Stomach (tissue), 9 donors: ENCODE measurements around the gene PWP2. TPM values are rescaled to one million over a fixed set of nuclear protein-coding genes. Genes with fewer than 3 reads are reported as not detected.
A peak's percentile ranks its signal among the peaks of the same experiment; 100 is the strongest.
"Not testable (repeated sequence)": the region's sequence is repeated elsewhere in the genome, so short reads cannot be mapped to it uniquely, and the experiment has no call there.

Source experiments
- DNase-seq, 2 donors: peaks; one replicate each; pipeline versions ENCODE4 v3.0.0 to v3.0.0-alpha.2; 2013 to 2019
- H3K27ac ChIP-seq, 5 donors: fragments of 200-600 bp in 4 of 5; sonication (generic) in 4 of 5; one replicate each; pipeline ENCODE4 v1.5.1; 2013 to 2019; ENCODE audit warnings: mild to moderate bottlenecking in 1 of 5, moderate library complexity in 1 of 5
- H3K27me3 ChIP-seq, 3 donors: fragments of 200-600 bp; sonication (generic); one replicate each; pipeline ENCODE4 v1.5.1; 2017 to 2019; ENCODE audit warnings: mixed run types in 1 of 3
- H3K36me3 ChIP-seq, 4 donors: fragments of 200-600 bp; sonication (generic); 1 replicate in 3 of 4; 2 replicates in 1 of 4; pipeline ENCODE4 v1.5.1; 2016 to 2019
- H3K4me1 ChIP-seq, 4 donors: fragments of 200-600 bp; sonication (generic); one replicate each; pipeline ENCODE4 v1.5.1; 2016 to 2019
- H3K4me3 ChIP-seq, 4 donors: fragments of 200-600 bp; sonication (generic) in 3 of 4; one replicate each; pipeline ENCODE4 v1.5.1; 2016 to 2019; ENCODE audit warnings: mild to moderate bottlenecking in 1 of 4
- H3K9me3 ChIP-seq, 4 donors: fragments of 200-600 bp; sonication (generic); one replicate each; pipeline ENCODE4 v1.5.1; 2016 to 2019
- WGBS, 5 donors: extraction: QIAGEN DNeasy Blood & Tissue Kit in 3 of 5; methylation state at CpG; one replicate each; pipeline versions ENCODE4 v1.1.5 to v1.1.7; 2013 to 2018; 5-methylcytosine and 5-hydroxymethylcytosine counted together
- intact Hi-C: fragments of 100-400 bp; cut with DNase I; formaldehyde crosslinking; loops from one replicate; pipeline ENCODE4 v1.15.1; 2023; ENCODE audit warnings: low total_unique reads
- polyA plus RNA-seq, 3 donors: library from polyadenylated mRNA; stranded (reverse); fragments of 200-250 nt; gene quantifications; one replicate each; pipeline ENCODE4 v1.2.3, GENCODE V29; 2013
- total RNA-seq, 5 donors: library from RNA; depleted of rRNA; stranded (reverse); fragments of >200 nt; gene quantifications; one replicate each; pipeline versions ENCODE4 v1.1.0 to v1.2.3, GENCODE V29; 2014 to 2016
- donor health status: healthy with polysubstance abuse.
- donor health status: Bipolar disorder and iron deficiency.
- donor health status: healthy.

The PWP2 gene
- total and polyA plus RNA-seq, 8 donors: 2.4 to 29.2 (median 6.3) TPM; not detected in 1

DNA sequence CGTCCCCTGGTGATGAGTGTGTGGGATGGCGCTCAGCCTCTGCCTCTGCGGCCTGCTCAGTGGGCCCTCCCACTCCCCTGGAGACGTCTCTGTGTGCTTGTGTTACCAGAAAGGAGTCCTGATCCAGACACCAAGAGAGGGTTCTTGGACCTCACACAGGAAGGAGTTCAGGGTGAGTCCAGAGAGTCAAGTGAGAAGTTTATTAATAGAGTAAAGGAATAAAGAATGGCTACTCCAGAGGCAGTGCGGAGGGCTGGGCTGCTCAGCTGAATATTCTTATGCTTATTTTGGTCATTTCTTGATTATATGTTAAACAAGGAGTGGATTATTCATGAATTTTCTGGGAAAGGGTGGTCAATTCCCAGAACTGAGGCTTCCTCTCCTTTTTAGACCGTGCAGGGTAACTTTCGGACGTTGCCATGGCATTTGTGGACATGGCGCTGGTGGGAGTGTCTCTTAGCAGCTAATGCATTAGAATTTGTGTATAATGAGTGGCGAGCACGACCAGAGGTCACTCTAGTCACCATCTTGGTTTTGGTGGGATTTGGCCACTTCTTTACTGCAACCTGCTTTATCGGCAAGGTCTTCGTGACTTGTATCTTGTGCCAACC, 64.9 kb downstream of the PWP2 start:
- WGBS, 5 donors: no CpG with 5 or more reads among the region's 13 CpGs
- H3K27ac ChIP-seq, H3K27me3 ChIP-seq, H3K9me3 ChIP-seq, H3K4me1 ChIP-seq, H3K4me3 ChIP-seq, DNase-seq, intact Hi-C loops, H3K36me3 ChIP-seq: not testable (repeated sequence)

DNA sequence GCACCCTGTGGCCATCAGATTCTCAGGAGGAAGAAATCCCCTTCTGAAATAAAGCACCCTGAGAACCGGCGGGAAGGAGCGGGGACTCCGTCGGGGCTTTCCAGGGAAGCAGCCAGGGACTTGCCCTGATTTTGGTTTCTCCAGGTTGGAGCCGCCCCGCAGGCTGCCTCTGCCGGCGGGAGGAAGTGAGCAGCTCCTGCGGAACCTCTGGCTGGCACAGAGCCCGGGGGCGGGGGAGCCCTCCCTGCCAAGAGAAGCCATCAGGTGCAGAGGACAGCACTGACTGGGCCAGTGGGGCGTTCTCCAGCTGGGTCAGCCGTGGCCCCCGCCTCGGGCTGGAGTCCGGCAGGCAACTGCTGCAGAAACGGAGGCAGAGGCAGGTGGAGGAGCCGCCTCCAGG, 65.5 kb downstream of the PWP2 start:
- H3K4me1 ChIP-seq, H3K27me3 ChIP-seq, H3K36me3 ChIP-seq, H3K4me3 ChIP-seq, H3K27ac ChIP-seq, H3K9me3 ChIP-seq, intact Hi-C loops, DNase-seq: not testable (repeated sequence)
- WGBS, 5 donors: no CpG with 5 or more reads among the region's 19 CpGs

DNA sequence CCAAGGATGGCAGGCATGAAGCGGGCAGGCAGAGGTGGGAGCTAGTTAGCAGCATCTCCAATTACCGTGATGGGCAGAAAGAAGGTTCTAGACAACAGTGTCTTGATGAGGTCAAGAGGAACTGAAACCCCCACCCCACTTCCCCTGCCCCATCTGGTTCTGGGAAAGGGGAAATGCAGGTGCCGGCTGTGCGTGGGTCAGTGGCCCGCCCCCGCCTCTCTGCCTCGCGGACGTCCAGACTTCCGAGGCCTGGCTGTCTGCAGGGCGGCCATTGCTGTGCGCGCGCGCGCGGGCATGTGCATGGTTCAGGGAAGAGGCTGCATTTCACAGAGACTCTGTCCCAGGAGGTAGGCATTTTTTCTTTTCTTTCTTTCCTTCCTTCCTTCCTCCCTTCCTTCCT, 68.0 kb downstream of the PWP2 start:
- H3K9me3 ChIP-seq, intact Hi-C loops, H3K4me1 ChIP-seq, H3K27ac ChIP-seq, H3K27me3 ChIP-seq, DNase-seq, H3K4me3 ChIP-seq, H3K36me3 ChIP-seq: not testable (repeated sequence)
- WGBS, 5 donors: 100% methylated on average over 2 of the region's 17 CpGs; no CpG with 5 or more reads in 4 of the 5 donors

DNA sequence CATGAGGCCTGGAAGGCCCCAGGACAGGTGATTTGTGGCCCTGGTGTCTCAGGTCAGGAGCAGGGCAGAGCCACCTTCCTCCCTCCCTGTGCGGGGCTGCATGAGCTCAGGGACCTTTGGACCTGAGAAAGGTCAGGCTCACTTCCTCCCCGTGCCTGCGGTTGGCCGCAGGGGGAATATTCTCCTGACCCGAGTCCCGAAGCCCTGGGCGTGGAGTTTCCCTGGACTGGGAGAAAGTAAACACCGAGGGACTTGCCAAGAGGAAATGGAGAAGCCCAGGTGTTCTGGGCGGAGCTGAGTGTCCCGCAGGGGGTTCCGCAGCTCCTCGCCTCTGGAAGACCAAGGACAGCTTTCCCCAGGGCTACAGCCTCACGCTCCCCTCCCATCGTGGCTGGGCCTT, 68.9 kb downstream of the PWP2 start:
- H3K27ac ChIP-seq, intact Hi-C loops, H3K9me3 ChIP-seq, H3K36me3 ChIP-seq, H3K4me1 ChIP-seq, H3K4me3 ChIP-seq, H3K27me3 ChIP-seq: not testable (repeated sequence)
- WGBS, 5 donors: 33% methylated on average over 3 of the region's 14 CpGs; no CpG with 5 or more reads in 4 of the 5 donors
- DNase-seq: peak in 1 of 2 donors; percentile 52

Other genes with a start within 250 kb of the PWP2 start
- gene AGPAT3, start 242.2 kb upstream of the PWP2 start, total RNA-seq: 10 to 100 TPM; 35.0 to 83.1 (median 41.5) TPM
- 10 to 100 TPM in 2 of 3 donors, 1 to 10 TPM in 1; 9.9 to 16.1 (median 10.4) TPM for gene AGPAT3, start 242.2 kb upstream of the PWP2 start, polyA plus RNA-seq
- 10 to 100 TPM; 14.6 to 88.1 (median 46.9) TPM for gene TRAPPC10, start 95.1 kb upstream of the PWP2 start, total RNA-seq
- gene TRAPPC10, start 95.1 kb upstream of the PWP2 start, polyA plus RNA-seq: 1 to 10 TPM; 3.7 to 7.3 (median 6.0) TPM
- 10 to 100 TPM in 3 of 5 donors, 1 to 10 TPM in 2; 9.6 to 40.6 (median 14.5) TPM for gene GATD3, start 26.3 kb downstream of the PWP2 start, total RNA-seq
- gene GATD3, start 26.3 kb downstream of the PWP2 start, polyA plus RNA-seq: 10 to 100 TPM in 2 of 3 donors, 1 to 10 TPM in 1; 5.6 to 49.3 (median 15.1) TPM
- 1 to 10 TPM; 1.2 to 7.0 (median 3.5) TPM for gene ICOSLG, start 133.5 kb downstream of the PWP2 start, total RNA-seq
- gene ICOSLG, start 133.5 kb downstream of the PWP2 start, polyA plus RNA-seq: 1 to 10 TPM; 1.4 to 2.8 (median 1.8) TPM
- gene DNMT3L, start 154.5 kb downstream of the PWP2 start, total RNA-seq: not detected
- not detected for gene DNMT3L, start 154.5 kb downstream of the PWP2 start, polyA plus RNA-seq
- under 1 TPM in 2 of 5 donors, not detected in 3; 0.18 to 0.87 TPM for gene AIRE, start 178.5 kb downstream of the PWP2 start, total RNA-seq
- not detected for gene AIRE, start 178.5 kb downstream of the PWP2 start, polyA plus RNA-seq
- 100 to 1,000 TPM; 123 to 283 (median 139) TPM for gene PFKL, start 192.7 kb downstream of the PWP2 start, total RNA-seq
- 100 to 1,000 TPM in 1 of 3 donors, 10 to 100 TPM in 2; 83.0 to 120 (median 99.9) TPM for gene PFKL, start 192.7 kb downstream of the PWP2 start, polyA plus RNA-seq
- gene CFAP410, start 232.0 kb downstream of the PWP2 start, total RNA-seq: 100 to 1,000 TPM in 1 of 5 donors, 10 to 100 TPM in 4; 21.1 to 118 (median 32.2) TPM
- gene CFAP410, start 232.0 kb downstream of the PWP2 start, polyA plus RNA-seq: 10 to 100 TPM; 30.2 to 43.1 (median 39.0) TPM
- gene TRPM2, start 246.2 kb downstream of the PWP2 start, total RNA-seq: 10 to 100 TPM in 1 of 5 donors, 1 to 10 TPM in 4; 1.3 to 10.3 (median 3.5) TPM
- gene TRPM2, start 246.2 kb downstream of the PWP2 start, polyA plus RNA-seq: 1 to 10 TPM; 1.9 to 2.7 (median 1.9) TPM